ENCODE data around the gene FEM1A.

The FEM1A gene

GRCh38 chr19:4849019-4849418 is 57.5 kb downstream of the FEM1A start:
- no peak for DNase-seq (ENCODE audit: low read depth in 3 of 3)

All from stimulated activated CD4-positive, alpha-beta T cell treated with anti-CD3 and anti-CD28 coated beads, TNF-alpha, amount 100 ng/mL, for 4 hours (primary cell).